Measurements from ENCODE around the gene VAC14.

VAC14 gene

GRCh38 chr16:70638814-70639792 is 161.9 kb downstream of the VAC14 start:
- DNase-seq (ENCODE audit: low spot score) = no peak

Measured in cerebellar cortex (tissue), 1 donor.